GM19351 (cell line): Measurements from ENCODE around the gene TMEM233.

Experiments
- ATAC-seq: cut with Tn5 transposase; IDR thresholded peaks from one replicate; pipeline ENCODE4 v1.9.1; 2021; ENCODE audit warnings: mild to moderate bottlenecking, moderate library complexity; ENCODE audit not compliant: unreplicated experiment

The TMEM233 gene

GRCh38 chr12:119679081-119679480 is 85.5 kb downstream of the TMEM233 start:
- ATAC-seq: no peak

GRCh38 chr12:119679490-119679889 is 85.9 kb downstream of the TMEM233 start:
- no peak for ATAC-seq

GRCh38 chr12:119681111-119681510 is 87.5 kb downstream of the TMEM233 start:
- ATAC-seq: no peak

GRCh38 chr12:119681728-119682638 is 88.4 kb downstream of the TMEM233 start:
- ATAC-seq: peak; percentile 83

- ATAC-seq: no peak
Observed at GRCh38 chr12:119682639-119683252, 89.2 kb downstream of the TMEM233 start.

- no peak for ATAC-seq
Observed at GRCh38 chr12:119683413-119683812, 89.8 kb downstream of the TMEM233 start.

GRCh38 chr12:119683816-119684215 is 90.2 kb downstream of the TMEM233 start:
- ATAC-seq: no peak

- no peak for ATAC-seq
Observed at GRCh38 chr12:119684711-119685369, 91.3 kb downstream of the TMEM233 start.

- no peak for ATAC-seq
Observed at GRCh38 chr12:119685375-119685774, 91.8 kb downstream of the TMEM233 start.

GRCh38 chr12:119686355-119686754 is 92.8 kb downstream of the TMEM233 start:
- ATAC-seq: no peak

- ATAC-seq: no peak
Observed at GRCh38 chr12:119686776-119687175, 93.2 kb downstream of the TMEM233 start.

GRCh38 chr12:119687406-119687805 is 93.8 kb downstream of the TMEM233 start:
- no peak for ATAC-seq

- ATAC-seq: no peak
Observed at GRCh38 chr12:119687879-119688278, 94.3 kb downstream of the TMEM233 start.

- ATAC-seq: no peak
Observed at GRCh38 chr12:119689935-119690500, 96.4 kb downstream of the TMEM233 start.

GRCh38 chr12:119691202-119691810 is 97.7 kb downstream of the TMEM233 start:
- ATAC-seq: no peak

- ATAC-seq: no peak
Observed at GRCh38 chr12:119692410-119692809, 98.8 kb downstream of the TMEM233 start.
